Hepatocyte (in vitro differentiated cells): ENCODE data around the gene ZBTB43.

ENCODE experiments used
- EZH2 ChIP-seq: fragments of 200-600 bp; sonication (generic); IDR thresholded peaks from 2 replicates; pipeline ENCODE4 v1.6.1; 2016; ENCODE audit warnings: antibody characterized with exemption, mild to moderate bottlenecking, borderline replicate concordance
- TF ChIP-seq, protein P1 (sequence below): fragments of 200-600 bp; sonication (generic); IDR thresholded peaks from 2 replicates; pipeline ENCODE4 v1.5.1; 2016; ENCODE audit warnings: antibody characterized with exemption, mild to moderate bottlenecking; ENCODE audit not compliant: poor library complexity

DNA sequence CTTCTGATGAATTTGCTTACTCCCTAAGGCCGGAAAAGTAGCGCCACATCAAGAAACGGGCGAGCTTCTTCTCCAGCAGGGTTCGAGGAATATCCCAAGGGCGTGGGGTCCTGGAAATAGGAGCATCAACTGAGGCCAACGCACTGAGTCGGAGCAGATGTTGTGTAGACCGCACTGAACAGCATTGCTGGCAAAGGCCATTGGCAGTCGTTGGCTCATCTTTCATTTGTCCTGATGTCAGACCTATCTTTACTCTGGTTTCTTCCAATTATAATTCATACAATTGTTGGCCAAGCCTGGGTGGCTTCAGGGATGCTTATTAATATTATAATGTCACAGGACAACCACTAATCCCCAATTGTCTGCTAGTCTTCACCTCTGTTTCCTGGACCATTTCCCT, 82.1 kb downstream of the ZBTB43 start:
- TF ChIP-seq, protein P1, sequence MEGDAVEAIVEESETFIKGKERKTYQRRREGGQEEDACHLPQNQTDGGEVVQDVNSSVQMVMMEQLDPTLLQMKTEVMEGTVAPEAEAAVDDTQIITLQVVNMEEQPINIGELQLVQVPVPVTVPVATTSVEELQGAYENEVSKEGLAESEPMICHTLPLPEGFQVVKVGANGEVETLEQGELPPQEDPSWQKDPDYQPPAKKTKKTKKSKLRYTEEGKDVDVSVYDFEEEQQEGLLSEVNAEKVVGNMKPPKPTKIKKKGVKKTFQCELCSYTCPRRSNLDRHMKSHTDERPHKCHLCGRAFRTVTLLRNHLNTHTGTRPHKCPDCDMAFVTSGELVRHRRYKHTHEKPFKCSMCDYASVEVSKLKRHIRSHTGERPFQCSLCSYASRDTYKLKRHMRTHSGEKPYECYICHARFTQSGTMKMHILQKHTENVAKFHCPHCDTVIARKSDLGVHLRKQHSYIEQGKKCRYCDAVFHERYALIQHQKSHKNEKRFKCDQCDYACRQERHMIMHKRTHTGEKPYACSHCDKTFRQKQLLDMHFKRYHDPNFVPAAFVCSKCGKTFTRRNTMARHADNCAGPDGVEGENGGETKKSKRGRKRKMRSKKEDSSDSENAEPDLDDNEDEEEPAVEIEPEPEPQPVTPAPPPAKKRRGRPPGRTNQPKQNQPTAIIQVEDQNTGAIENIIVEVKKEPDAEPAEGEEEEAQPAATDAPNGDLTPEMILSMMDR, result no peak
- TF ChIP-seq EZH2, result no peak
